ENCODE measurements around the gene IL4R. TPM values are rescaled to one million over a fixed set of nuclear protein-coding genes. Genes with fewer than 3 reads are reported as not detected.

Gene IL4R
- total and polyA plus RNA-seq, 2 donors (not counting 1 experiment from before 2014, with no cell fraction given), result 17.1 to 23.6 TPM

DNA sequence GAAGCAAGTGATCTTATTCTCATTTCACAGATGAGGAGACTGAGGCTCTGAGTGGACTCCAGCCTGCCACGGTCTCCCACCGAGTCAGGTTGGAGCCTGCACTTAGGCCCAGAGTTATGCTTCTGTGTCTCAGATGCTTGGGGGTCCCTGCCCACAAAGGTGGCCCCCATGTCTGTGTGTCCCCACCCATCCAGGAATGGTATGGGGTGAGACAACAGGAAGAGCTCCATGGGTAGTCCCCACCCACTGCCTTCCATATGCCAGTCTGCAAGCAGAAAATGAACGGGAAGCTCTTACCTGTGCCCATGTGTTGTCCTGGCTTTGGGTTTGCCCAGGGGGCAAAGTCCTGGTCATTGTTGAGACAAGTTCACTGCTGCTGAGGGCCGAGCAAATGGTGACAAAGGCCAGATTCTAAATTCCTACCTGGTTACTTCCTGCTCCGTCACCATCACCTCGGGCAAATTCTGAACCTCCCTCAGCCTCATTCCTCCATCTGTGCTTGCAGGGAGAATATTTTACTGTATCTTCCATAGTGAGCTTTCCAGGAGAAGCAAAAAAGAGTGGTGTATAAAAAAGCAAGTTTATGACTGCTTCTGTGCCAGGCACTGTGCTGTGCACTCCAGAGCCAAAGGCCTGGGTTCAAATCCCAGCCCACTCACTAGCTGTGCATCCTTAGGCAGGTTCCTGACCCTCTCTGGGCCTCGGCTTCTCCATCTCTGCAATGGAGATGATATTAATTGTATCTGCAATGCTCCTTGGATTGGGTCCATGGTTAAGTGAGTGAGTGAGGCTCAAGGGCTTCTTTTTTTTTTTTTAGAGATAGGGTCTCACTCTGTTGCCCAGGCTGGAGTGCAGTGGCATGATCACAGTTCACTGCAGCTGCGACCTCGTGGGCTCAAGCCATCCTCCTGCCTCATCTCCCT, 9.3 kb downstream of the IL4R start:
- DNase-seq (ENCODE audit: low read depth in 2 of 2), result no peak
- Histone ChIP-seq H3K9me3 (ENCODE audit: control insufficient read depth, insufficient read depth, low read depth, low read length) (no peaks in the 10 kb centered on the region), H3K27me3 (ENCODE audit: control insufficient read depth, insufficient read depth, low read length) (no peaks in the 10 kb centered on the region), H3K9ac (ENCODE audit: insufficient read depth, low read length) (no peak overlapping the region), H2AFZ (ENCODE audit: low read length) (no peak overlapping the region), H3K36me3 (ENCODE audit: control insufficient read depth, insufficient read depth, low read length) (no peaks in the 10 kb centered on the region), H3K4me3 (replicated peaks in 1 of 4; ENCODE audit: control extremely low read depth in 1 of 4, insufficient read depth in 1 of 4, low read depth in 3 of 4, low read length in 4 of 4) (no peak overlapping the region), H3K79me2 (ENCODE audit: control insufficient read depth, insufficient read depth, low read length) (peaks cover 51% of the 10 kb centered on the region), H3K4me2 (ENCODE audit: extremely low read depth, insufficient read depth, low read length) (no peak overlapping the region), H4K20me1 (ENCODE audit: control insufficient read depth, extremely low read depth, insufficient read depth, low read length) (no peaks in the 10 kb centered on the region), H3K27ac (ENCODE audit: insufficient read depth, low read length) (no peak overlapping the region), H3K4me1 (ENCODE audit: control insufficient read depth, extremely low read depth, insufficient read depth, low read length) (peaks cover 12% of the 10 kb centered on the region)
- TF ChIP-seq, protein P1, sequence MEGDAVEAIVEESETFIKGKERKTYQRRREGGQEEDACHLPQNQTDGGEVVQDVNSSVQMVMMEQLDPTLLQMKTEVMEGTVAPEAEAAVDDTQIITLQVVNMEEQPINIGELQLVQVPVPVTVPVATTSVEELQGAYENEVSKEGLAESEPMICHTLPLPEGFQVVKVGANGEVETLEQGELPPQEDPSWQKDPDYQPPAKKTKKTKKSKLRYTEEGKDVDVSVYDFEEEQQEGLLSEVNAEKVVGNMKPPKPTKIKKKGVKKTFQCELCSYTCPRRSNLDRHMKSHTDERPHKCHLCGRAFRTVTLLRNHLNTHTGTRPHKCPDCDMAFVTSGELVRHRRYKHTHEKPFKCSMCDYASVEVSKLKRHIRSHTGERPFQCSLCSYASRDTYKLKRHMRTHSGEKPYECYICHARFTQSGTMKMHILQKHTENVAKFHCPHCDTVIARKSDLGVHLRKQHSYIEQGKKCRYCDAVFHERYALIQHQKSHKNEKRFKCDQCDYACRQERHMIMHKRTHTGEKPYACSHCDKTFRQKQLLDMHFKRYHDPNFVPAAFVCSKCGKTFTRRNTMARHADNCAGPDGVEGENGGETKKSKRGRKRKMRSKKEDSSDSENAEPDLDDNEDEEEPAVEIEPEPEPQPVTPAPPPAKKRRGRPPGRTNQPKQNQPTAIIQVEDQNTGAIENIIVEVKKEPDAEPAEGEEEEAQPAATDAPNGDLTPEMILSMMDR (conservative IDR thresholded peaks at IDR 0.05 in 1 of 2, IDR thresholded peaks at IDR 0.05 in 1 of 2; ENCODE audit: low read depth in 1 of 2, low read length in 2 of 2), result no peak
- no peak for TF ChIP-seq EZH2 (IDR thresholded peaks at IDR 0.05; ENCODE audit: low read length, missing control alignments)

DNA sequence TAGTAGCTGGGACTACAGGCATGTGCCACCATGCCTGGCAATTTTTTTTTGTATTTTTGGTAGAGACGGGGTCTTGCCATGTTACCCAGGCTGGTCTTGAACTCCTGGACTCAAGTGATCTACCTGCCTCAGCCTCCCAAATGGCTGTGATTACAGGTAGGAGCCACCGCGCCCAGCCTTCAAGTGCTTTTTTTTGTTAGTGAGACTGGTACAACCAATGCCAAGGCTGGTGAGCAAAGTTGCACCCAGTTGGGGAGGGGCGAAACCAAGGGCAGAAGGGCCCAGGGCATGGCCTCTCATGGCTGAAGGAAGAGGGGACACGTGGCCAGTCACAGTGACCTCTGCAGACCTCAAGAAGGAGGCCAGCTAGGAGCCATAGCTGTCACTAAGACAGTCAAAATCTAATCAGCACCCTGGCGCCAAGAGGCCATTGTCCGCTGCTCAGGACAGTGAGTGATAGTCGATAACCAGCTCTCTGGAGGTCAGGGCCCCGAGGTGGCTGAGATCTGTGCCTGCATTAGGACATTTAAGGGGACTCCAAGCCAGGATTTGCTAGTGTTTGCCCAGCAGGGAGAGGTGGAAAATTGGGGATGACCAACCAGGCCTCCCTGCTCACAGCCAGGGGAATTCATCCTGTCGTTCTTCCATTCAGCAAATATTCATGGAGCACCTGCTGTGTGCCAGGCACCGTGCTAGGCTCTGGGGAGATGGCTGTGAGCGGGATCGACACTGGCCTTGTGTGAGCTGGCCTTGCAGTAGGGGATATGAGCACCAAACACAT, 10.2 kb downstream of the IL4R start:
- no peak for DNase-seq (ENCODE audit: low read depth in 2 of 2)

More for the DNA sequence above, 10.2 kb downstream of the IL4R start:
- no peak overlapping the region for H2AFZ ChIP-seq (ENCODE audit: low read length)
- peak overlapping the region; percentile 2 for H3K9ac ChIP-seq (ENCODE audit: insufficient read depth, low read length)
- peaks cover 13% of the 10 kb centered on the region for H3K4me1 ChIP-seq (ENCODE audit: control insufficient read depth, extremely low read depth, insufficient read depth, low read length)
- H4K20me1 ChIP-seq (ENCODE audit: control insufficient read depth, extremely low read depth, insufficient read depth, low read length), result no peaks in the 10 kb centered on the region
- TF ChIP-seq, protein P1 (conservative IDR thresholded peaks at IDR 0.05 in 1 of 2, IDR thresholded peaks at IDR 0.05 in 1 of 2; ENCODE audit: low read depth in 1 of 2, low read length in 2 of 2), result no peak
- no peak for TF ChIP-seq EZH2 (IDR thresholded peaks at IDR 0.05; ENCODE audit: low read length, missing control alignments)
- H3K4me2 ChIP-seq (ENCODE audit: extremely low read depth, insufficient read depth, low read length), result no peak overlapping the region
- H3K79me2 ChIP-seq (ENCODE audit: control insufficient read depth, insufficient read depth, low read length), result peaks cover 55% of the 10 kb centered on the region
- H3K4me3 ChIP-seq (replicated peaks in 1 of 4; ENCODE audit: control extremely low read depth in 1 of 4, insufficient read depth in 1 of 4, low read depth in 3 of 4, low read length in 4 of 4), result no peak overlapping the region
- H3K27ac ChIP-seq (ENCODE audit: insufficient read depth, low read length), result peak overlapping the region; percentile 19
- no peaks in the 10 kb centered on the region for H3K9me3 ChIP-seq (ENCODE audit: control insufficient read depth, insufficient read depth, low read depth, low read length)
- H3K36me3 ChIP-seq (ENCODE audit: control insufficient read depth, insufficient read depth, low read length), result no peaks in the 10 kb centered on the region
- no peaks in the 10 kb centered on the region for H3K27me3 ChIP-seq (ENCODE audit: control insufficient read depth, insufficient read depth, low read length)

All from fibroblast of lung (primary cell).